Measurements from ENCODE around the gene SCG3.

The SCG3 gene

DNA sequence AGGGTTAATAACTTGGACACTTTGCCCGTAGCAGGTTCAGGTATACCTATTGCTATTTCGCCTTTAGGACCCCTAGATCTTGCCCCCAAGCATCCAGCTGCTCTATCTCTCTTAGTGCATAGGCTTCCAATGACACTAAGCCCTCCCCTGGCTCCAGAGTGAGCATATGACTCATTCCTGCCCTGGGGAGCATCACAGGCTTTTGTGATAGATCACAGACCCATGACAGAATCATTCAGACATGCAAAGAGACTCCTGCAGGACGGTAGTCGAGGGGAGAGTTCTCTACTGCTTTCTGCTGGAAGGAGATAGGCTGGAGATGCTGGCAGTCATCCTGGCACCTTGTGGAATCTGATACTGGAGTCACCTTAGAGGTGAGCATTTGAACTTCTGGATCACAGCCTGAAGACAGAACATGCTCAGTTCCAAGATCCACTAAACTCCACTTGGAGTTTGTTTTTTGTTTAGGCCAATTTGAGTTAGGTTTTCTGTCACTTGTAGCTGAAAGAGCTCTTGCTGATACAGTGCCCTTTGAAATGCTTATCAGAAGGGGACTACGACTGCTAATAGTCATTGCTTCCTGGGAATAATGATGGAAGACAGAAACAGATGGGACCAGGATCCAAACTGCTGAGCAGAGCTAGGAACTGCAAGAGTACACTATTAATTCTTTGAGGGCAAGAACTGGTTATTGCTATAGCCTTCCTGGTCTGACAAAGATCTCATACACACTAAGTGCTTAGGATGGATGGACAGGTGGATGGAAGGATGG lies 45.2 kb downstream of the SCG3 start:
- in situ Hi-C loops (cut with HindIII; ENCODE audit: low sequenced_read_pairs) = no loop called here

DNA sequence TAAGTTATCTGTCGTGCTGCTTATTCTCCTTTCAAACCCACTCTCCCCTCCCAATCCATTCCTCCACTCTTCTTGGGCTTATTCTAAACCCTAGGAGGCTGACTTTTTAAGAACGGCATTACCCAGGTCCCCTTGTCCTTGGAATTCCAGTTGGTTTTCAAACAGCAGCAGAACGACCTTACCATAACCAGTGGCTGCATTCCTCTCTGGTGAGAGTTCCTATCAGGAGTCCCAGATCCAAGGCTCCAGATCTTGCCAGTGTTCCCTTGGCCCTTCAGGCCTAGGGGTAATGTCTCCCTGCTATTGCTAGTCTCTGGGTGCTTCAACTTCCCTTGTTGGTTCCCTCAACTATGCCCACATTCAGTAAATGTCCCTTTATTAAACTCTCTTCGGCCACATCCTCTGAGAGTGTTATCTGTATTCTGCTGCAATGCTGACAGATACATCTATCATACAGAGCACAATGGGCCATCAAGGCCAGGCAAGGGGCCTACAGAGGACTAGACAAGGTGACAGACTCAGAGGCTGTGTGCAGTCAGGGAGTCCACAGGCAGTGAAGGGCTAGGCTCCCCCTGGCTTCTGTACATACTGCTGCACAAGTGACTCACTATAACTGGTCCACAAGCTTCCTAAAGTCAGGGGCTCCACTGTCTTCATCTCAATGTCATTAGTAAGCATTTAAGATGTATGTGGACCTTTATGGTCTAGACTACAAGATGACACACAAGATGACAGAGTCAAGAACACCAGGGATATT lies 46.0 kb downstream of the SCG3 start:
- in situ Hi-C loops (cut with HindIII; ENCODE audit: low sequenced_read_pairs) = no loop called here

GRCh38 chr15:51731549-51732267 lies 50.4 kb downstream of the SCG3 start:
- in situ Hi-C loops (cut with HindIII; ENCODE audit: low sequenced_read_pairs) = no loop called here

- in situ Hi-C loops (cut with HindIII; ENCODE audit: low sequenced_read_pairs) = no loop called here
These were observed 51.3 kb downstream of the SCG3 start for GRCh38 chr15:51732646-51733045.

DNA sequence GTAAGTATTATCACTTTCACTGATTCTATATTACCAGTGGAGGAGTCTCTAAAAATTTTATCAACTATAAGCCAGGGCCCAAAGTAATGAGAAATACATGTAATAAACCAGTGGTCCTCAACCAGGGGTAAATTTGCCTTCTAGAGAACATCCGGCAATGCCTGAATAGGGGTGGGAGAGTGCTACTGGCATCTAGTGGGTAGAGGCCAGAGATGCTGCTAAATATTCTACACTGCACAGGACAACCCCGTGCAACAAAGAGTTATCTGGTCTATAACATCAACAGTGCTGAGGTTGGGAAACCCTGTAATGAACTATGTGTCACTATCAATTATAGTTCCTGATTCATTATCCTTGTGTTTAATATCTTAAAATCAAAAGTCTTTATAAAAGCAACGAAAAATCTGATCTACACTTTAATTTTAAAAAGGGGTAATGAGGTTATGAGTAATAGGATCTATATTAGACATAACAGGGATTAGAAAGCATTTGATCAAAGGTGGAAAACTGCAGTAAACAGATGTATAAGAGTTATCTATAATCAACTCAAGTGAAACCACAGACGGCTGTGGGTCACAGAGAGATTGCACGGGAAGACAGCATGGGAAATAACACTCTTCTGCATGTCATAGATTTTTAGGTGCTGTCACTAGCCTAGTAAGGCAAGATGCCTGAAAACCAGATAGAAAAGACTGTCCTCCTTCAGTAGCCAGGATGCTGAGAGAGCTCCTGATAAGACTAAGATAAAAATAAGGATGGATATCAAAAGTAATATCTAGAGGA lies 54.1 kb downstream of the SCG3 start:
- in situ Hi-C loops (cut with HindIII; ENCODE audit: low sequenced_read_pairs) = no loop called here

DNA sequence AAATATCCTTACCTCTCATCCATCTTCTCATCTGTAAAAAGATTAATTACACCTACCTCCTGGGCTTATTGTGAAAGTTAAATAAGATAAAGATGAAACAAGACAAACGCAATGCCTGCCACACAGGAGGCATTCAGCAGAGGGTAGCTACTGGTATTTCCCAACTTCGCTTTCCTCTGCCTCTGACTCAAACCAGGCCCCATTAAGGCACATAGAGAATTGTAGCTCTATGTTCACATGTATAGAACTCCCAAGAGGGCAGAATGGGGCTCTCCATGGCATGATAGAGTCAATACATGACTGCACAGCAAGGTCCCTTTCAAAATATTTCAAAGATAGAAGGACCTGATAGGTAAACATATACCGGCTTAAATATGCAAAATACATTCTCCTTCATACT lies 54.8 kb downstream of the SCG3 start:
- in situ Hi-C loops (cut with HindIII; ENCODE audit: low sequenced_read_pairs) = no loop called here

- in situ Hi-C loops (cut with HindIII; ENCODE audit: low sequenced_read_pairs) = no loop called here
These were observed 55.6 kb downstream of the SCG3 start for GRCh38 chr15:51736751-51737521.

- in situ Hi-C loops (cut with HindIII; ENCODE audit: low sequenced_read_pairs) = no loop called here
These were observed 56.4 kb downstream of the SCG3 start, which contains the start of gene LYSMD2 for GRCh38 chr15:51737522-51738305. Gene LYSMD2 (minus strand): TSS chr15:51737655. CDS start chr15:51737622, 33 bp downstream.

- in situ Hi-C loops (cut with HindIII; ENCODE audit: low sequenced_read_pairs) = no loop called here
These were observed 57.2 kb downstream of the SCG3 start for GRCh38 chr15:51738553-51738952.

GRCh38 chr15:51739061-51739712 lies 57.9 kb downstream of the SCG3 start:
- in situ Hi-C loops (cut with HindIII; ENCODE audit: low sequenced_read_pairs) = no loop called here

GRCh38 chr15:51749307-51749706 lies 68.0 kb downstream of the SCG3 start:
- in situ Hi-C loops (cut with HindIII; ENCODE audit: low sequenced_read_pairs) = no loop called here

- in situ Hi-C loops (cut with HindIII; ENCODE audit: low sequenced_read_pairs) = no loop called here
These were observed 68.9 kb downstream of the SCG3 start for GRCh38 chr15:51750186-51750585.

DNA sequence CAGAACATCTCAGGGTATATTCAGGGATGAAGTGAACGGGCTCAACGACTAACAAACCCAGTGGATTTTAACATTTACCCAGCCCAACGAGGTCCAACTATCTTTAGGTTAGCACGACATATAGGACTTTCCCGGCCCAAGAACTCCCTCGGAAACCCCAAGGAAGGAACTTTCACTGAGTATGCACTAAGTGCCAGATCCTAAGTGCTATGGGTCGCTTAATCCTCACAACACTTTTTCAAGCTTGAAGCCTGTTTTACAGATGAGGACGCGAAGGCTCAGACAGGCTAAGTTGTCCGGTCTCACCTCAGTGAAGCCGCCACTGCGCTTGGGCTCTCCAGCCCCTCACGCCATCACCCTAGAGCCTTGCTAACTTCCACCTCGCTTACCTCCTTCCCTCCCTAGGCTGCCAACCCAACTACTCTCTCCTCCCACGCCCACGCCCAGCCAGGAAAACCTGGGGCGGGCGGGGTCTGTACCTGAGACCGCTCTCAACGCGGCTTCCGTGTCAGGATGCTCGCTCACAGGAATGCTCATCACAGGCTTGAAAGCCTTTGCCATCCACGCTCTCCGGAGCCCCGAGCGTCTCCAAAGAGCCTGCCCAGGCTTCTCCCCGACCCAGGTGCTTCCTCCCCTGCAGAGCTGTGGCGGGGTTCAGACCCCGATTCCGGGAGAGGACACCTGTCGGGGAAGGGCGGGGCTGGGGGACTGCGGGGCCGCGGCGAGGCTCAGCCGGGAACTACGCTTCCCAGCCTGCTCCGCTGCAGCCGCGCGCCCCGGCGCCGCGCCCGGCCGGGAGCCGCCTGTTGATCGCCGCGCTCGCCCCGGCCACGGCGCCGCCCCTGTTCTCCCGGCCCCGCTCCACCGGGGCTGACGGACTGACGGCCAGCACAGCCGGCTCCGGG lies 69.7 kb downstream of the SCG3 start, which contains the start of gene TMOD2:
TMOD2 (plus strand) TSS at position 806 of the 905 bp plus-strand sequence. CDS start 14,845 bp downstream, outside the sequence.
- in situ Hi-C loops (cut with HindIII; ENCODE audit: low sequenced_read_pairs) = no loop called here

DNA sequence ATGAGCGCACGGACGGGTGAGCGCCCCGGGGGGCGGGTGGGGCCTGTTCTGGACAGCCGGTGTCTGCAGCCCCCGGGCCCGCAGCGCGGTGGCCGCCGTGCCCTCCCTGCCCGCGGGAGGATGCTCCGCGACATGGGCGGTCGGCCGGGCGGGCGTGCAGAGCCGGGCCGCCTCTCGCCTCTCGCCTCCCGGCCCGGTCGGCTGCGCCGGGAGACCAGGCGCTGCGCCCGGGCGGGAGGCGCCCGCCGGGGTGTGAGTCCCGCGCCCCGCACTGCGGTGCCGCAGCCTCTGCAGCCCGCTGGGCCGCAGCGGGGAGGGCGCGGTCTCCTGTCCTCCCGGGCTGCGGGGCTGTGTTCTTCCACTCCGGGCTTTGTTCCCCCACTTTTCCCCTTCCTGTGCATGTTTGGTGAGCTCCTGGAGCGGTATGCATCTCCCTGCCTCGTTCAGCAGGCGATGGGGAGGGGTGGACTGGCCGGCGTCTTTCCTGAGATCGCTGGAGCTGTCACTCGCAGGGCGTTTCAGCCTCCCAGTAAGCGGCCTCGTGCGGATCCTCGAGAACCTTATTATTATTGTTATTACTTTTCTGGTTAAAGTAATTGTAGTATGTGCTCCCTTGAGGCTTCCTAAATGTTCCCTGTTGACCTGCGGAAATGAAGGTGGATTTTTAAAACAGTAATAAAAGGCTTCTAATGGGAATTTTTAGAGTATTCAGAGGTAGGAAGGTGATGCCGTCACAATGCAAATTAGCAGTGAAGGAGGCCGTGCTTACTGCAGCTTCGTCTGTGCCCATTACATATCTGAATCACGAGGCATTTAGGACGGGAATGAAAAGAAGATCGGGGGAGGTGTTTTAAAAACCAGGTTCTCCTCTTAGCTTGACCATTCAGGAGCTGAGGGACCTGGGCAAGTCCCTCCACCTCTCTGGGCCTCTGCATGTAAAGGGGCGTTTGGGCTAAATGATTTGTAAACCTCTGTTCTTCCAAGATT lies 70.7 kb downstream of the SCG3 start:
- in situ Hi-C loops (cut with HindIII; ENCODE audit: low sequenced_read_pairs) = no loop called here

- in situ Hi-C loops (cut with HindIII; ENCODE audit: low sequenced_read_pairs) = no loop called here
These were observed 71.6 kb downstream of the SCG3 start for GRCh38 chr15:51752888-51753287.

DNA sequence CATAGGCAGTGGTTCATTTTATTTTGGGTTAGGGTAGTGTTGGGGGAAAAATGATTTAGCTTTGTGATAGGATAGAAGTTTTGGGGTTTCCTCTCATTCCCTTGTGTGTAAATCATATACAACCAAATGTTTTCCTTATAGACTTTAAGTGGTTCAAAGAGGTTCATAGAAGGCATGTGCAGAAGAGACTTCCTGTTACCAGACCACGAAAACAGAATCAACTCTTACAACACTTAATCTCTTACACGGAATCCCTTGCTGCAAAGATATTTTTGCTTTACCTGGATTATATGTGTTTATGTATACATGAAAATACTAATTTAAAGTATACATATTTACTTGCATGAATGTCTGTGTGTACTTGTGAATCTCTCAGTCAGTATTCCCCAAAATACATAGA lies 73.0 kb downstream of the SCG3 start:
- in situ Hi-C loops (cut with HindIII; ENCODE audit: low sequenced_read_pairs) = no loop called here

Measured in endothelial cell of hepatic sinusoid (primary cell).